Astrocyte (in vitro differentiated cells and primary cell): ENCODE data around the gene RPRD1B. TPM values are rescaled to one million over a fixed set of nuclear protein-coding genes. Genes with fewer than 3 reads are reported as not detected.
A peak's percentile ranks its signal among the peaks of the same experiment; 100 is the strongest.

Source experiments
- DNase-seq: peaks from one replicate; pipeline ENCODE4 v3.0.0-alpha.2; 2010; ENCODE audit warnings: low read depth
- FAIRE-seq: peaks from 2 replicates; lab custom pipeline; 2011; peaks lifted over from hg19 to GRCh38; lab: Jason Lieb, UNC
- H2AFZ ChIP-seq: 2 replicates; pipeline ENCODE4 v1.6.0; 2012; ENCODE audit warnings: low read depth, low read length, inconsistent platforms
- H3K27ac ChIP-seq: 2 replicates; pipeline ENCODE4 v1.5.1; 2011; ENCODE audit warnings: low read depth, low read length, inconsistent platforms
- H3K27me3 ChIP-seq: 2 replicates; pipeline ENCODE4 v1.6.0; 2011; ENCODE audit warnings: low read length, inconsistent platforms; ENCODE audit not compliant: insufficient read depth
- H3K36me3 ChIP-seq: 2 replicates; pipeline ENCODE4 v1.5.1; 2011; ENCODE audit warnings: low read length, inconsistent platforms; ENCODE audit not compliant: insufficient read depth
- H3K4me1 ChIP-seq: 2 replicates; pipeline ENCODE4 v1.5.1; 2011; ENCODE audit warnings: low read length, inconsistent platforms; ENCODE audit not compliant: insufficient read depth
- H3K4me2 ChIP-seq: 2 replicates; pipeline ENCODE4 v1.6.0; 2012; ENCODE audit warnings: low read length, inconsistent platforms
- H3K4me3 ChIP-seq: 2 replicates; pipeline ENCODE4 v1.5.1; 2011; ENCODE audit warnings: low read depth, mild to moderate bottlenecking, low read length, inconsistent platforms; ENCODE audit not compliant: insufficient read depth
- H3K79me2 ChIP-seq: 2 replicates; pipeline ENCODE4 v1.6.0; 2012; ENCODE audit warnings: mild to moderate bottlenecking, low read length, inconsistent platforms; ENCODE audit not compliant: insufficient read depth
- H3K9ac ChIP-seq: 2 replicates; pipeline ENCODE4 v1.6.0; 2012; ENCODE audit warnings: mild to moderate bottlenecking, low read length, inconsistent platforms
- H3K9me3 ChIP-seq: 2 replicates; pipeline ENCODE4 v1.5.1; 2012; ENCODE audit warnings: low read depth, mild to moderate bottlenecking, low read length, inconsistent platforms; ENCODE audit not compliant: insufficient read depth
- H4K20me1 ChIP-seq: 2 replicates; pipeline ENCODE4 v1.6.0; 2012; ENCODE audit warnings: low read length, inconsistent platforms; ENCODE audit not compliant: insufficient read depth
- H3K27ac Mint-ChIP-seq: one replicate; pipeline ENCODE4 v1.8.0; 2021; ENCODE audit warnings: mild to moderate bottlenecking, mixed read lengths; ENCODE audit not compliant: unreplicated experiment
- H3K27me3 Mint-ChIP-seq: one replicate; pipeline ENCODE4 v1.8.0; 2021; ENCODE audit warnings: low read depth, mixed read lengths; ENCODE audit not compliant: unreplicated experiment
- H3K36me3 Mint-ChIP-seq: one replicate; pipeline ENCODE4 v1.8.0; 2021; ENCODE audit warnings: low read depth, mixed read lengths; ENCODE audit not compliant: unreplicated experiment
- H3K4me1 Mint-ChIP-seq: one replicate; pipeline ENCODE4 v1.8.0; 2021; ENCODE audit warnings: low read depth, mixed read lengths; ENCODE audit not compliant: unreplicated experiment
- H3K4me3 Mint-ChIP-seq: one replicate; pipeline ENCODE4 v1.8.0; 2021; ENCODE audit warnings: mild to moderate bottlenecking, moderate library complexity, mixed read lengths; ENCODE audit not compliant: unreplicated experiment
- H3K9me3 Mint-ChIP-seq: one replicate; pipeline ENCODE4 v1.8.0; 2021; ENCODE audit warnings: mild to moderate bottlenecking, mixed read lengths; ENCODE audit not compliant: unreplicated experiment
- CTCF ChIP-seq: IDR thresholded peaks from 2 replicates; pipeline ENCODE4 v1.5.1; 2011; ENCODE audit warnings: low read depth, mild to moderate bottlenecking, inconsistent platforms, low read length, moderate library complexity; ENCODE audit not compliant: insufficient read depth
- EZH2 ChIP-seq: IDR thresholded peaks from 2 replicates; pipeline ENCODE4 v1.6.1; 2012; ENCODE audit warnings: mild to moderate bottlenecking, low read length, inconsistent platforms; ENCODE audit not compliant: insufficient read depth
- total RNA-seq: library from RNA; stranded (reverse); gene quantifications from 2 replicates; pipeline ENCODE4 v1.2.1, GENCODE V29; 2021

Gene RPRD1B
- total RNA-seq, 1 donor from 2014 or later: 20.7 TPM

GRCh38 chr20:38111366-38112232, 78.1 kb downstream of the RPRD1B start:
- no peak for FAIRE-seq
- no peaks in the 10 kb centered on the region for H3K36me3 ChIP-seq

GRCh38 chr20:38112261-38112929, 78.8 kb downstream of the RPRD1B start:
- Histone ChIP-seq H3K36me3 (no peaks in the 10 kb centered on the region), H4K20me1 (no peaks in the 10 kb centered on the region), H2AFZ (no peak overlapping the region), H3K27me3 (no peaks in the 10 kb centered on the region), H3K79me2 (no peaks in the 10 kb centered on the region), H3K4me2 (no peak overlapping the region), H3K9ac (no peak overlapping the region), H3K4me1 (peaks cover 31% of the 10 kb centered on the region), H3K27ac (no peak overlapping the region), H3K4me3 (no peak overlapping the region), H3K9me3 (no peaks in the 10 kb centered on the region)
- no peak for FAIRE-seq
- no peak overlapping the region for H3K4me3 Mint-ChIP-seq
- no peak overlapping the region for H3K27ac Mint-ChIP-seq
- H3K36me3 Mint-ChIP-seq: no peaks in the 10 kb centered on the region
- no peak for DNase-seq
- H3K9me3 Mint-ChIP-seq: no peaks in the 10 kb centered on the region
- H3K27me3 Mint-ChIP-seq: no peaks in the 10 kb centered on the region
- no peak for TF ChIP-seq EZH2
- no peak for TF ChIP-seq CTCF
- H3K4me1 Mint-ChIP-seq: peaks cover 40% of the 10 kb centered on the region

More at GRCh38 chr20:38111366-38112232, 78.1 kb downstream of the RPRD1B start:
- H3K27me3 ChIP-seq: no peaks in the 10 kb centered on the region
- H3K4me2 ChIP-seq: no peak overlapping the region
- no peaks in the 10 kb centered on the region for H3K79me2 ChIP-seq
- no peaks in the 10 kb centered on the region for H3K9me3 ChIP-seq
- no peaks in the 10 kb centered on the region for H4K20me1 ChIP-seq
- peak overlapping the region; percentile 78 for H3K27ac Mint-ChIP-seq
- no peak for TF ChIP-seq EZH2
- no peak for TF ChIP-seq CTCF
- H3K4me3 ChIP-seq: no peak overlapping the region
- no peak for DNase-seq
- H3K36me3 Mint-ChIP-seq: no peaks in the 10 kb centered on the region
- no peaks in the 10 kb centered on the region for H3K27me3 Mint-ChIP-seq
- peak overlapping the region; percentile 76 for H3K4me3 Mint-ChIP-seq
- no peak overlapping the region for H3K9ac ChIP-seq
- H3K9me3 Mint-ChIP-seq: no peaks in the 10 kb centered on the region
- H3K4me1 ChIP-seq: peaks cover 29% of the 10 kb centered on the region
- H3K27ac ChIP-seq: no peak overlapping the region
- H2AFZ ChIP-seq: no peak overlapping the region
- peaks cover 32% of the 10 kb centered on the region for H3K4me1 Mint-ChIP-seq
